DND-41 (cell line): Measurements from ENCODE around the gene DGKI.

Source experiments
- EZH2 ChIP-seq: IDR thresholded peaks from 3 replicates; pipeline ENCODE4 v1.6.1; 2012; ENCODE audit warnings: borderline replicate concordance, low read depth, mild to moderate bottlenecking, moderate library complexity, low read length, inconsistent platforms; ENCODE audit not compliant: severe bottlenecking
- TF ChIP-seq, protein P1 (sequence below): IDR thresholded peaks from 2 replicates; pipeline ENCODE4 v1.5.1; 2012; ENCODE audit warnings: borderline replicate concordance, low read length, moderate library complexity, mild to moderate bottlenecking; ENCODE audit not compliant: poor library complexity, severe bottlenecking; ENCODE audit errors: extremely low read depth

DNA sequence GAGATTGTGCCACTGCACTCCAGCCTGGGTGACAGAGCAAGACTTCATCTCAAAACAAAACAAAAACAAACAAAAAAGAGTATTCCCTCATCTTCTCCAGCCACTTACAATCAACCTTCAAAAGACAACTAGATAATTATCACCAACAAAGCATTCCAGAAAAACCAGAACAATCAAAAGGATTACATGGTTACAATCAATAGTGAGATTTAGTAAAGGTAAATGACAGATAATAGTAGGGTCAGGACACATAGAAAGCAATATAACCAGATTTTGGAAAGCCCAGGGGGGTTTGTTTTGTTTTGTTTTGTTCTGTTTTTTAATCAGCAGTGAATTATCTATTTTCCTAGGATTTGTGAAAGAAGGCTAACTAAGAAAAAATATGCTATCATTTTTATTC lies 412.2 kb downstream of the DGKI start:
- TF ChIP-seq, protein P1, sequence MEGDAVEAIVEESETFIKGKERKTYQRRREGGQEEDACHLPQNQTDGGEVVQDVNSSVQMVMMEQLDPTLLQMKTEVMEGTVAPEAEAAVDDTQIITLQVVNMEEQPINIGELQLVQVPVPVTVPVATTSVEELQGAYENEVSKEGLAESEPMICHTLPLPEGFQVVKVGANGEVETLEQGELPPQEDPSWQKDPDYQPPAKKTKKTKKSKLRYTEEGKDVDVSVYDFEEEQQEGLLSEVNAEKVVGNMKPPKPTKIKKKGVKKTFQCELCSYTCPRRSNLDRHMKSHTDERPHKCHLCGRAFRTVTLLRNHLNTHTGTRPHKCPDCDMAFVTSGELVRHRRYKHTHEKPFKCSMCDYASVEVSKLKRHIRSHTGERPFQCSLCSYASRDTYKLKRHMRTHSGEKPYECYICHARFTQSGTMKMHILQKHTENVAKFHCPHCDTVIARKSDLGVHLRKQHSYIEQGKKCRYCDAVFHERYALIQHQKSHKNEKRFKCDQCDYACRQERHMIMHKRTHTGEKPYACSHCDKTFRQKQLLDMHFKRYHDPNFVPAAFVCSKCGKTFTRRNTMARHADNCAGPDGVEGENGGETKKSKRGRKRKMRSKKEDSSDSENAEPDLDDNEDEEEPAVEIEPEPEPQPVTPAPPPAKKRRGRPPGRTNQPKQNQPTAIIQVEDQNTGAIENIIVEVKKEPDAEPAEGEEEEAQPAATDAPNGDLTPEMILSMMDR = no peak
- TF ChIP-seq EZH2 = no peak
